ENCODE measurements around the gene TMEM139. TPM values are rescaled to one million over a fixed set of nuclear protein-coding genes. Genes with fewer than 3 reads are reported as not detected.
A peak's percentile ranks its signal among the peaks of the same experiment; 100 is the strongest.

The TMEM139 gene
- total and polyA plus RNA-seq, 4 donors = 8.4 to 31.8 (median 19.5) TPM

GRCh38 chr7:143283381-143283780 is 1.4 kb upstream of the TMEM139 start:
- H3K4me3 ChIP-seq = no peak overlapping the region
- no peak overlapping the region for H3K27ac ChIP-seq (ENCODE audit: low read depth in 1 of 2, low read length in 1 of 2)
- ATAC-seq (ENCODE audit: insufficient read depth, low FRiP score) (no peak), DNase-seq (peak in 1 of 3 donors; percentile 10)
- peaks cover 0 to 15% (median 13%) of the 10 kb centered on the region in 5 donors for H3K4me1 ChIP-seq (ENCODE audit: control insufficient read depth in 5 of 5, insufficient read depth in 5 of 5, low read length in 5 of 5)
- no peaks in the 10 kb centered on the region for H3K36me3 ChIP-seq (ENCODE audit: control insufficient read depth in 4 of 4, insufficient read depth in 4 of 4, low read length in 4 of 4)
- no peaks in the 10 kb centered on the region for H3K9me3 ChIP-seq (ENCODE audit: control insufficient read depth in 4 of 4, insufficient read depth in 3 of 4, low read length in 3 of 4)
- H3K9ac ChIP-seq (ENCODE audit: insufficient read depth in 1 of 2, low read length in 2 of 2) = no peak overlapping the region
- WGBS, 2 donors = 91 to 99% methylated on average over 4 of the region's 4 CpGs
- no peaks in the 10 kb centered on the region for H3K27me3 ChIP-seq (ENCODE audit: control insufficient read depth in 3 of 3, insufficient read depth in 3 of 3, low read length in 2 of 3)
- no peak for TF ChIP-seq CTCF (IDR thresholded peaks at IDR 0.05; ENCODE audit: control extremely low read depth, extremely low read depth)

GRCh38 chr7:143285470-143285778 is 666 bp downstream of the TMEM139 start:
- no peaks in the 10 kb centered on the region for H3K36me3 ChIP-seq (ENCODE audit: control insufficient read depth in 4 of 4, insufficient read depth in 4 of 4, low read length in 4 of 4)
- peak overlapping the region in 1 of 2 donors; percentile 71 for H3K27ac ChIP-seq (ENCODE audit: low read depth in 1 of 2, low read length in 1 of 2)
- no peak overlapping the region for H3K4me3 ChIP-seq
- peak in 1 of 3 donors; percentile 19 for DNase-seq
- peaks cover 3 to 18% (median 7%) of the 10 kb centered on the region in 5 donors for H3K4me1 ChIP-seq (ENCODE audit: control insufficient read depth in 5 of 5, insufficient read depth in 5 of 5, low read length in 5 of 5)
- TF ChIP-seq CTCF (IDR thresholded peaks at IDR 0.05; ENCODE audit: control extremely low read depth, extremely low read depth) = no peak
- no peaks in the 10 kb centered on the region for H3K9me3 ChIP-seq (ENCODE audit: control insufficient read depth in 4 of 4, insufficient read depth in 3 of 4, low read length in 3 of 4)
- 64 to 81% methylated on average over 3 of the region's 3 CpGs for whole genome bisulfite sequencing, 2 donors
- H3K27me3 ChIP-seq (ENCODE audit: control insufficient read depth in 3 of 3, insufficient read depth in 3 of 3, low read length in 2 of 3) = no peaks in the 10 kb centered on the region
- ATAC-seq (ENCODE audit: insufficient read depth, low FRiP score) = peak; percentile 14
- no peak overlapping the region for H3K9ac ChIP-seq (ENCODE audit: insufficient read depth in 1 of 2, low read length in 2 of 2)

GRCh38 chr7:143285806-143286521 is 1.2 kb downstream of the TMEM139 start:
- H3K4me1 ChIP-seq (ENCODE audit: control insufficient read depth in 5 of 5, insufficient read depth in 5 of 5, low read length in 5 of 5) = peaks cover 3 to 23% (median 10%) of the 10 kb centered on the region in 5 donors
- no peak for TF ChIP-seq CTCF (IDR thresholded peaks at IDR 0.05; ENCODE audit: control extremely low read depth, extremely low read depth)
- H3K9ac ChIP-seq (ENCODE audit: insufficient read depth in 1 of 2, low read length in 2 of 2) = no peak overlapping the region
- H3K4me3 ChIP-seq = no peak overlapping the region
- H3K27ac ChIP-seq (ENCODE audit: low read depth in 1 of 2, low read length in 1 of 2) = peak overlapping the region in 1 of 2 donors; percentile 48
- WGBS, 2 donors = 97 to 98% methylated on average over 11 of the region's 11 CpGs
- H3K9me3 ChIP-seq (ENCODE audit: control insufficient read depth in 4 of 4, insufficient read depth in 3 of 4, low read length in 3 of 4) = no peaks in the 10 kb centered on the region
- no peak for ATAC-seq (ENCODE audit: insufficient read depth, low FRiP score)
- no peaks in the 10 kb centered on the region for H3K27me3 ChIP-seq (ENCODE audit: control insufficient read depth in 3 of 3, insufficient read depth in 3 of 3, low read length in 2 of 3)
- no peak for DNase-seq
- no peaks in the 10 kb centered on the region for H3K36me3 ChIP-seq (ENCODE audit: control insufficient read depth in 4 of 4, insufficient read depth in 4 of 4, low read length in 4 of 4)

- ATAC-seq (ENCODE audit: insufficient read depth, low FRiP score) (no peak), DNase-seq (no peak)
- peaks cover 3 to 28% (median 10%) of the 10 kb centered on the region in 5 donors for H3K4me1 ChIP-seq (ENCODE audit: control insufficient read depth in 5 of 5, insufficient read depth in 5 of 5, low read length in 5 of 5)
- no peaks in the 10 kb centered on the region for H3K27me3 ChIP-seq (ENCODE audit: control insufficient read depth in 3 of 3, insufficient read depth in 3 of 3, low read length in 2 of 3)
- no peak overlapping the region for H3K4me3 ChIP-seq
- H3K36me3 ChIP-seq (ENCODE audit: control insufficient read depth in 4 of 4, insufficient read depth in 4 of 4, low read length in 4 of 4) = peaks cover 0 to 2% (median 0%) of the 10 kb centered on the region in 4 donors
- H3K27ac ChIP-seq (ENCODE audit: low read depth in 1 of 2, low read length in 1 of 2) = no peak overlapping the region
- H3K9me3 ChIP-seq (ENCODE audit: control insufficient read depth in 4 of 4, insufficient read depth in 3 of 4, low read length in 3 of 4) = no peaks in the 10 kb centered on the region
- H3K9ac ChIP-seq (ENCODE audit: insufficient read depth in 1 of 2, low read length in 2 of 2) = no peak overlapping the region
- 97% methylated on average over 6 of the region's 6 CpGs for WGBS, 2 donors
- TF ChIP-seq CTCF (IDR thresholded peaks at IDR 0.05; ENCODE audit: control extremely low read depth, extremely low read depth) = no peak
Measured at GRCh38 chr7:143286522-143286890, 1.7 kb downstream of the TMEM139 start.
